Measurements from ENCODE around the gene ADAMTS7.

DNA sequence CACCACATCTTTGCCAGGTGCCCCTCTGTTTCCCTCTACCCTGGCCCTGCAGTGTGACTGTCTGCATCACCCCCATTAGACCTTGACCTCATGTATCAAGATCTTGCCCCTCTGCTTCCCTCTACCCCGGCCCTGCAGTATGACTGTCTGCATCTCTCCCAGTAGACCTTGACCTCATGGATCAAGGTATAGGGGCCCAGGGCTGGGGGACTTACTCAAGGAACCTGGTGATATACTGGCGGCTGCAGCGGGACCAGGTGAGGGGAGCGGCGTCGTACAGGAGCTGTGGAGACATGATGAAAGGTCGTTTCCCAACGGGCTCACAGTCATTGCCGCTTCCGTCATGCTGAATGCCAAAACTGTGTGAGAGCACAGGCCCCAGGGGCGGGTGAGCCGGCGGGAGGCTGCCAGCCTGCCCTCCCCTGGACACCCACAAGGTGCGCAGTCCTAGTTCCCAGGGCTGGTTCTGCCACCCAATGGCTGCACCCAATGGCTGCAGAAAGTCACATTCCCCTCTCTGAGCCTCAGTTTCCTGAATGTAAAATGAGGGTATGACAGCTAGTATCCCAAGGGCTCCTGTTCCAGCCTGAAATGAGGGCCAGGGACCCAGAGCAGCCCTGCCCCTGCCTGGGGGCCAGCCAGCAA lies 23.1 kb downstream of the ADAMTS7 start:
- TF ChIP-seq, protein P1, sequence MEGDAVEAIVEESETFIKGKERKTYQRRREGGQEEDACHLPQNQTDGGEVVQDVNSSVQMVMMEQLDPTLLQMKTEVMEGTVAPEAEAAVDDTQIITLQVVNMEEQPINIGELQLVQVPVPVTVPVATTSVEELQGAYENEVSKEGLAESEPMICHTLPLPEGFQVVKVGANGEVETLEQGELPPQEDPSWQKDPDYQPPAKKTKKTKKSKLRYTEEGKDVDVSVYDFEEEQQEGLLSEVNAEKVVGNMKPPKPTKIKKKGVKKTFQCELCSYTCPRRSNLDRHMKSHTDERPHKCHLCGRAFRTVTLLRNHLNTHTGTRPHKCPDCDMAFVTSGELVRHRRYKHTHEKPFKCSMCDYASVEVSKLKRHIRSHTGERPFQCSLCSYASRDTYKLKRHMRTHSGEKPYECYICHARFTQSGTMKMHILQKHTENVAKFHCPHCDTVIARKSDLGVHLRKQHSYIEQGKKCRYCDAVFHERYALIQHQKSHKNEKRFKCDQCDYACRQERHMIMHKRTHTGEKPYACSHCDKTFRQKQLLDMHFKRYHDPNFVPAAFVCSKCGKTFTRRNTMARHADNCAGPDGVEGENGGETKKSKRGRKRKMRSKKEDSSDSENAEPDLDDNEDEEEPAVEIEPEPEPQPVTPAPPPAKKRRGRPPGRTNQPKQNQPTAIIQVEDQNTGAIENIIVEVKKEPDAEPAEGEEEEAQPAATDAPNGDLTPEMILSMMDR (IDR thresholded peaks at IDR 0.05; ENCODE audit: insufficient read depth, low read depth, low read length) = no peak
- no peak for TF ChIP-seq EZH2 (IDR thresholded peaks at IDR 0.05; ENCODE audit: insufficient read depth, low read length)
